Measurements from ENCODE around the gene KPNA6.
"Not testable (repeated sequence)": the region's sequence is repeated elsewhere in the genome, so short reads cannot be mapped to it uniquely, and the experiment has no call there.

KPNA6 gene

GRCh38 chr1:32111789-32112188 is 3.9 kb downstream of the KPNA6 start:
- no peak for DNase-seq (ENCODE audit: low spot score in 2 of 2)
- Histone ChIP-seq H3K4me3 (no peak overlapping the region), H3K36me3 (replicated peaks) (peaks cover 13% of the 10 kb centered on the region), H3K4me1 (peaks cover 6% of the 10 kb centered on the region), H3K9me3 (no peaks in the 10 kb centered on the region), H3K27me3 (ENCODE audit: low read depth) (no peaks in the 10 kb centered on the region)
- in situ Hi-C loops (cut with MboI; ENCODE audit: low sequenced_read_pairs): no loop called here

- Histone ChIP-seq H3K36me3 (replicated peaks) (peaks cover 13% of the 10 kb centered on the region), H3K4me3 (no peak overlapping the region), H3K27me3 (ENCODE audit: low read depth) (no peaks in the 10 kb centered on the region), H3K4me1 (peaks cover 6% of the 10 kb centered on the region), H3K9me3 (no peaks in the 10 kb centered on the region)
- in situ Hi-C loops (cut with MboI; ENCODE audit: low sequenced_read_pairs): no loop called here
- DNase-seq (ENCODE audit: low spot score in 2 of 2): no peak
Observed at GRCh38 chr1:32112806-32113375, 5.0 kb downstream of the KPNA6 start.

DNA sequence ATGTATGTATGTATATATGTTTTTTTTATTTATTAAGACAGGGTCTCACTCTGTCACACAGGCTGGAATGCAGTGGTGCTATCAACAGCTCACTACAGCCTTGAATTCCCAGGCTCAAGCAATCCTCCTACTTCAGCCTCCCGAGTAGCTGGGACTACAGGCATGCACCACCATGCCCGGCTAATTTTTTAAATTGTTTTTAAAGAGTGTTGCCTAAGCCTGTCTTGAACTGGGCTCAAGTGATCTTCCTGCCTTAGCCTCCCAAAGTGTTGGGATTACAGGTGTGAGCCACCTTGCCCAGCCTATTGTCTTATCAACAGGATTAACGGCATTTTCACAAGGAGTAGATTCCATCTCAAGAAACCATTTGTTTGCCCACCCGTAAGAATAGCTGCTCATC is 5.6 kb downstream of the KPNA6 start:
- H3K27me3 ChIP-seq (ENCODE audit: low read depth); H3K4me1 ChIP-seq; H3K9me3 ChIP-seq; H3K36me3 ChIP-seq (replicated peaks); in situ Hi-C loops (cut with MboI; ENCODE audit: low sequenced_read_pairs); H3K4me3 ChIP-seq; DNase-seq (ENCODE audit: low spot score in 2 of 2): not testable (repeated sequence)

GRCh38 chr1:32114420-32114819 is 6.6 kb downstream of the KPNA6 start:
- no peaks in the 10 kb centered on the region for H3K4me1 ChIP-seq
- in situ Hi-C loops (cut with MboI; ENCODE audit: low sequenced_read_pairs): no loop called here
- no peaks in the 10 kb centered on the region for H3K27me3 ChIP-seq (ENCODE audit: low read depth)
- H3K4me3 ChIP-seq: no peak overlapping the region
- H3K9me3 ChIP-seq: no peaks in the 10 kb centered on the region
- DNase-seq (ENCODE audit: low spot score in 2 of 2): no peak
- peaks cover 7% of the 10 kb centered on the region for H3K36me3 ChIP-seq (replicated peaks)

DNA sequence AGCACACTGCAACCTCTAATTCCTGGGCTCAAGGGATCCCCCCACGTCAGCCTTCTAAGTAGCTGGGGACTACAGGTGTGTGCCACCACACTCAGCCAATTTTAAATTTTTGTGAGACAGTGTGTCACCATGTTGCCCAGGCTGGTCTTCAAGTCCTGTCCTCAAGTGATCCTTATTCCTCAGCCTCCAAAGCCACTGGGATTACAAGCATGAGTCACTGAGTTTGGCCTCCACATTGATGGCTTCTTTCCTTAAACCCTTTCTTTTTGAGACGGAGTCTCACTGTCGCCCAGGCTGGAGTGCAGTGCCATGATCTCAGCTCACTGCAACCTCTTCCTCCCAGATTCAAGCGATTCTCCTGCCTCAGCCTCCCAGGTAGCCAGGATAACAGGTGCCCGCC is 7.6 kb downstream of the KPNA6 start:
- no peak for DNase-seq (ENCODE audit: low spot score in 2 of 2)
- Histone ChIP-seq H3K4me3 (no peak overlapping the region), H3K9me3 (no peaks in the 10 kb centered on the region), H3K27me3 (ENCODE audit: low read depth) (no peaks in the 10 kb centered on the region), H3K4me1 (no peaks in the 10 kb centered on the region), H3K36me3 (replicated peaks) (peaks cover 7% of the 10 kb centered on the region)
- in situ Hi-C loops (cut with MboI; ENCODE audit: low sequenced_read_pairs): no loop called here

- Histone ChIP-seq H3K4me3 (no peak overlapping the region), H3K4me1 (no peaks in the 10 kb centered on the region), H3K9me3 (no peaks in the 10 kb centered on the region), H3K36me3 (replicated peaks) (peaks cover 7% of the 10 kb centered on the region), H3K27me3 (ENCODE audit: low read depth) (no peaks in the 10 kb centered on the region)
- no peak for DNase-seq (ENCODE audit: low spot score in 2 of 2)
- in situ Hi-C loops (cut with MboI; ENCODE audit: low sequenced_read_pairs): no loop called here
Observed at GRCh38 chr1:32116531-32116930, 8.7 kb downstream of the KPNA6 start.

DNA sequence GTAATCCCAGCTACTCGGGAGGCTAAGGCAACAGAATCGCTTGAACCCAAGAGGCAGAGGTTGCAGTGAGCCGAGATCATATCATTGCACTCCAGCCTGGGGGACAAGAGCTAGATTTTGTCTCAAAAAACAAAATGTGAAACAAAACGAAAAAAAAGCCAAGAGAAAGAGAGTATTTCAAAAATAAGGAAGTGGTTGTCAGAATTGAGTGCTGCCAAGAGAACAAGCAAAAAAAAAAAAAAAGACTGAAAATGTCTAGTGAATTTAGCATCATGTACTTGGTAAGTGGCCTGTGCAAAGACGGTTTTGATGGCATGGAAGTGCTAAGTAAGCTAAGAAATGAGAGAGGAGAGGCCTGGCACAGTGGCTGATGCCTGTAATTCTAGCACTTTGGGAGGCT is 14.3 kb downstream of the KPNA6 start:
- Histone ChIP-seq H3K36me3 (replicated peaks) (no peaks in the 10 kb centered on the region), H3K4me3 (no peak overlapping the region), H3K27me3 (ENCODE audit: low read depth) (no peaks in the 10 kb centered on the region), H3K4me1 (peaks cover 9% of the 10 kb centered on the region), H3K9me3 (no peaks in the 10 kb centered on the region)
- in situ Hi-C loops (cut with MboI; ENCODE audit: low sequenced_read_pairs): no loop called here
- no peak for DNase-seq (ENCODE audit: low spot score in 2 of 2)

- H3K9me3 ChIP-seq; DNase-seq (ENCODE audit: low spot score in 2 of 2); in situ Hi-C loops (cut with MboI; ENCODE audit: low sequenced_read_pairs); H3K27me3 ChIP-seq (ENCODE audit: low read depth); H3K4me3 ChIP-seq; H3K36me3 ChIP-seq (replicated peaks): not testable (repeated sequence)
- peaks cover 17% of the 10 kb centered on the region for H3K4me1 ChIP-seq
Observed at GRCh38 chr1:32123361-32123760, 15.5 kb downstream of the KPNA6 start.

- Histone ChIP-seq H3K9me3 (no peaks in the 10 kb centered on the region), H3K27me3 (ENCODE audit: low read depth) (no peaks in the 10 kb centered on the region), H3K4me3 (no peak overlapping the region), H3K36me3 (replicated peaks) (no peaks in the 10 kb centered on the region), H3K4me1 (peaks cover 17% of the 10 kb centered on the region)
- DNase-seq (ENCODE audit: low spot score in 2 of 2): no peak
- in situ Hi-C loops (cut with MboI; ENCODE audit: low sequenced_read_pairs): no loop called here
Observed at GRCh38 chr1:32125313-32125712, 17.5 kb downstream of the KPNA6 start.

GRCh38 chr1:32126770-32127169 is 18.9 kb downstream of the KPNA6 start:
- in situ Hi-C loops (cut with MboI; ENCODE audit: low sequenced_read_pairs): no loop called here
- no peaks in the 10 kb centered on the region for H3K27me3 ChIP-seq (ENCODE audit: low read depth)
- no peak overlapping the region for H3K4me3 ChIP-seq
- H3K36me3 ChIP-seq (replicated peaks): peaks cover 5% of the 10 kb centered on the region
- no peak for DNase-seq (ENCODE audit: low spot score in 2 of 2)
- H3K4me1 ChIP-seq: peaks cover 17% of the 10 kb centered on the region
- H3K9me3 ChIP-seq: no peaks in the 10 kb centered on the region

DNA sequence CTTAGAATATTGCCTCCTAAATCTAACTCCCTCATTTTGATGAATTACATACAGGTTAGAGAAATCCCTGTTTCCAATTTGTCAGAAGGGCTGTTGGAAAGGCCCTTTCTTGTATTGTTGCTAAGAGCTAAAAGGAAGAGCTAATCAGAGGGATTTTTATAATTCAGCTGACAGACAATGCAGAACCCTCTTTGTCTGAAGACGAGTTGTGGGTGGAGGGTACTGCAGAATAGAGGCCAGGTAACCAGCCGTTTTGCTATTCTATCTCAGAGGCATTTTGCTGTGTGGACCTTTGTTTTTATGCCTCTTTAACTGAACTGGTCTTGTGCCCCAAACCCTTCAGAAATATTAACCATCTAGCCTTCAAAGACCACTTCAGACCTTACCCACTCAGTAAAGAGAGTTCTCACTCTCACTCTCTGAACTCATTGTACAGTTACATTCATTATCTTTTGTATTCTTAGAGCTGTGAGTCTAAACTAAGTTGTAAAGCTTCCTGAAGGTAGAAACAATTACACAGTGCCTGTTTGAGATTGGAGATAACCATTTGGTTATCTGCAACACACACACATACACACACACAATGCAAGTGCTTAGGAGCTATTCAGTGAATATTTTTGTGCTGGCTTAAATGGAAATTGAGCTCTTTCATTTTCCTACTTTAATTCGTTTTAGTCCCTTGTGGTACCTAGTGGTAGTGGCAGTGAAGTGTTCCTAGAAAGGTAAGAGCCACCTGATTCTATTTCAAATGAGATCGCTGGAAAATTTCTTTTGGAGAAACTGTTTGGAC is 19.7 kb downstream of the KPNA6 start:
- H3K4me3 ChIP-seq: no peak overlapping the region
- H3K36me3 ChIP-seq (replicated peaks): peaks cover 5% of the 10 kb centered on the region
- no peaks in the 10 kb centered on the region for H3K9me3 ChIP-seq
- H3K27me3 ChIP-seq (ENCODE audit: low read depth): no peaks in the 10 kb centered on the region
- peaks cover 17% of the 10 kb centered on the region for H3K4me1 ChIP-seq
- in situ Hi-C loops (cut with MboI; ENCODE audit: low sequenced_read_pairs): no loop called here
- DNase-seq (ENCODE audit: low spot score in 2 of 2): no peak

- Histone ChIP-seq H3K9me3 (no peaks in the 10 kb centered on the region), H3K36me3 (replicated peaks) (peaks cover 5% of the 10 kb centered on the region), H3K4me3 (no peak overlapping the region), H3K4me1 (peaks cover 13% of the 10 kb centered on the region), H3K27me3 (ENCODE audit: low read depth) (no peaks in the 10 kb centered on the region)
- DNase-seq (ENCODE audit: low spot score in 2 of 2): no peak
- in situ Hi-C loops (cut with MboI; ENCODE audit: low sequenced_read_pairs): no loop called here
Observed at GRCh38 chr1:32128479-32128878, 20.6 kb downstream of the KPNA6 start.

GRCh38 chr1:32128964-32129363 is 21.1 kb downstream of the KPNA6 start:
- no peaks in the 10 kb centered on the region for H3K9me3 ChIP-seq
- H3K4me1 ChIP-seq: peaks cover 13% of the 10 kb centered on the region
- no peak for DNase-seq (ENCODE audit: low spot score in 2 of 2)
- H3K4me3 ChIP-seq: no peak overlapping the region
- peaks cover 5% of the 10 kb centered on the region for H3K36me3 ChIP-seq (replicated peaks)
- in situ Hi-C loops (cut with MboI; ENCODE audit: low sequenced_read_pairs): no loop called here
- H3K27me3 ChIP-seq (ENCODE audit: low read depth): no peaks in the 10 kb centered on the region

DNA sequence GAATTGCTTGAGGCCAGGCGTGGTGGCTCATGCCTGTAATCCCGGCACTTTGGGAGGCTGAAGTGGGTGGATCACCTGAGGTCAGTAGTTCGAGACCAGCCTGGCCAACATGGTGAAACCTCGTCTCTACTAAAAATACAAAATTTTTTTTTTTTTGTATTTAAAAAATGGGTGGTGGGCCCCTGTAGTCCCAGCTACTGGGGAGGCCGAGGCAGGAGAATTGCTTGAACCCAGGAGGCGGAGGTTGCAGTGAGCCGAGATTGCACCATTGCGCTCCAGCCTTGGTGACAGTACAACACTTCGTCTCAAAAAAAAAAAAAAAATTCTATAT is 26.1 kb downstream of the KPNA6 start:
- H3K4me3 ChIP-seq; H3K4me1 ChIP-seq; H3K36me3 ChIP-seq (replicated peaks); H3K27me3 ChIP-seq (ENCODE audit: low read depth); H3K9me3 ChIP-seq; in situ Hi-C loops (cut with MboI; ENCODE audit: low sequenced_read_pairs); DNase-seq (ENCODE audit: low spot score in 2 of 2): not testable (repeated sequence)

GRCh38 chr1:32137111-32137510 is 29.3 kb downstream of the KPNA6 start:
- Histone ChIP-seq H3K27me3 (ENCODE audit: low read depth) (no peaks in the 10 kb centered on the region), H3K9me3 (no peaks in the 10 kb centered on the region), H3K4me1 (no peaks in the 10 kb centered on the region), H3K36me3 (replicated peaks) (peaks cover 5% of the 10 kb centered on the region), H3K4me3 (no peak overlapping the region)
- in situ Hi-C loops (cut with MboI; ENCODE audit: low sequenced_read_pairs): no loop called here
- no peak for DNase-seq (ENCODE audit: low spot score in 2 of 2)

Measured in HAP-1 (cell line).